ENCODE data around the gene SYCP2L.

Gene SYCP2L

GRCh38 chr6:10964684-10965083, 77.8 kb downstream of the SYCP2L start:
- DNase-seq (ENCODE audit: low read depth): no peak
- no peak for TF ChIP-seq CTCF (IDR thresholded peaks at IDR 0.05; ENCODE audit: low read length, missing control alignments)
- H3K4me3 ChIP-seq (replicated peaks; ENCODE audit: low read depth, low read length): no peak overlapping the region

GRCh38 chr6:10968776-10969175, 81.9 kb downstream of the SYCP2L start:
- DNase-seq (ENCODE audit: low read depth): peak; percentile 56
- H3K4me3 ChIP-seq (replicated peaks; ENCODE audit: low read depth, low read length): no peak overlapping the region
- no peak for TF ChIP-seq CTCF (IDR thresholded peaks at IDR 0.05; ENCODE audit: low read length, missing control alignments)

DNA sequence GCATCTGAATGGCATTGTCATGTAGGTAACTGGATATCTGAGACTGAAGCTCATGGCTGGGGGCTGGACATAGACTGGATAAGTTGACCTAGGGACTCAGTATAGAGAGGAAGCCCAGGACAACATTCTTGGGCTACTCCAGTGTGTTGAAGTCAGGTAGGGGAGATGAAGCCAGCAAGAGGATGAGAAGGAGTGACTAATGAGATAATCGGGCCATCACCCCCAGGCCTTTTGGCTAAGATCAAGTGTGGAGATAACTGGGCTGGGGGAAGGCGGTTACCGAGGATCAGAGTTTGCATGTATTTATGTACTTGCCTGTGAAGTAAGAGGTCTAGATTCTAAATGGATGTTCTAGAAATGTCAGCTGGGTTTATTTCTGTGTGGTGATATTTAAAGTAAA, 83.9 kb downstream of the SYCP2L start:
- no peak for DNase-seq (ENCODE audit: low read depth)
- H3K4me3 ChIP-seq (replicated peaks; ENCODE audit: low read depth, low read length): no peak overlapping the region
- no peak for TF ChIP-seq CTCF (IDR thresholded peaks at IDR 0.05; ENCODE audit: low read length, missing control alignments)

- DNase-seq (ENCODE audit: low read depth): no peak
- no peak overlapping the region for H3K4me3 ChIP-seq (replicated peaks; ENCODE audit: low read depth, low read length)
- TF ChIP-seq CTCF (IDR thresholded peaks at IDR 0.05; ENCODE audit: low read length, missing control alignments): no peak
Observed at GRCh38 chr6:10972196-10972595, 85.3 kb downstream of the SYCP2L start.

GRCh38 chr6:10976571-10976970, 89.7 kb downstream of the SYCP2L start:
- DNase-seq (ENCODE audit: low read depth): no peak
- no peak overlapping the region for H3K4me3 ChIP-seq (replicated peaks; ENCODE audit: low read depth, low read length)
- no peak for TF ChIP-seq CTCF (IDR thresholded peaks at IDR 0.05; ENCODE audit: low read length, missing control alignments)

DNA sequence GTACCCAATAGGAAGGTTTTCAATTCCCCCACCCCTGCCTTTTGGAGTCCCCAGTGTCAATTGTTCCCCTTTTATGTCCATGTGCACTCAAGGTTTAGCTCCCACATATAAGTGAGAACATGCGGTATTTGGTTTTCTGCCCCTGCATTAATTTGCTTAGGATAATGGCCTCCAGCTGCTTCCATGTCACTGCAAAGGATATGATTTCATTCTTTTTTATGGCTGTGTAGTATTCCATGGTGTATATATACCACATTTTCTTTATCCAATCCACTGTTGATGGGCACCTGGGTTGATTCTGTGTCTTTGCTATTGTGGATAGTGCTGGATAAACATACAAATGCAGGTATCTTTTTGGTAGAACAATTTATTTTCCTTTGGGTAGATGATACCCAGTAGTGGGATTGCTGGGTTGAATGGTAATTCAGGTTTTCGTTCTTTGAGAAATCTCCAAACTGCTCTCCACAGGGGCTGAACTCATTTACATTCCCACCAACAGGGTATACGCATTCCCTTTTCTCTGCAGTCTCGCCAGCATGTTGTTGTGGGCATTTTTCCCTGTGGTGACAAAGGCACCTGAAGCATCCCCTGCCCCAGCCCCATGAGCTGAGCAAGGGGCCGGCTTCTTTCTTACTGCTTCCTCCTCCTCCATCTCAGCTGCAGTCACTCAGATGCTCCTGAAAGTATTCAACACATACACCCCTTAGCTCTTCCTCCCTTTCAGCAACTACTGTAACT, 90.5 kb downstream of the SYCP2L start:
- H3K4me3 ChIP-seq (replicated peaks; ENCODE audit: low read depth, low read length): no peak overlapping the region
- no peak for DNase-seq (ENCODE audit: low read depth)
- no peak for TF ChIP-seq CTCF (IDR thresholded peaks at IDR 0.05; ENCODE audit: low read length, missing control alignments)

GRCh38 chr6:10979603-10980002, 92.8 kb downstream of the SYCP2L start:
- no peak overlapping the region for H3K4me3 ChIP-seq (replicated peaks; ENCODE audit: low read depth, low read length)
- no peak for DNase-seq (ENCODE audit: low read depth)
- TF ChIP-seq CTCF (IDR thresholded peaks at IDR 0.05; ENCODE audit: low read length, missing control alignments): no peak

Measured in fibroblast of pulmonary artery (primary cell).